GM19099 (cell line): Measurements from ENCODE around the gene CSPG4.

Experiments used
- POLR2A ChIP-seq: IDR thresholded peaks from 3 replicates; pipeline ENCODE4 v1.6.1; 2011; ENCODE audit warnings: low read depth; ENCODE audit not compliant: insufficient read length; ENCODE audit errors: extremely low read depth

The CSPG4 gene

GRCh38 chr15:75637245-75638009 lies 75.2 kb downstream of the CSPG4 start:
- no peak for TF ChIP-seq POLR2A

- no peak for TF ChIP-seq POLR2A
Observed at GRCh38 chr15:75636026-75636425, 76.6 kb downstream of the CSPG4 start.

GRCh38 chr15:75631935-75632334 lies 80.7 kb downstream of the CSPG4 start:
- no peak for TF ChIP-seq POLR2A

GRCh38 chr15:75625542-75626347 lies 86.9 kb downstream of the CSPG4 start, which contains the start of gene SNUPN:
SNUPN (minus strand) TSS chr15:75625725; CDS start chr15:75621051, 4,674 bp downstream.
- peak; percentile 91 for TF ChIP-seq POLR2A
